Dermis microvascular lymphatic vessel endothelial cell (primary cell): ENCODE data around the gene AMACR. TPM values are rescaled to one million over a fixed set of nuclear protein-coding genes. Genes with fewer than 3 reads are reported as not detected.
"Not testable (repeated sequence)": the region's sequence is repeated elsewhere in the genome, so short reads cannot be mapped to it uniquely, and the experiment has no call there.

Source experiments
- DNase-seq, 2 donors: peaks; one replicate each; pipeline versions ENCODE4 v3.0.0 to v3.0.0-alpha.2; 2010; ENCODE audit warnings: low read depth in 2 of 2
- total RNA-seq: library from RNA; depleted of rRNA; stranded (reverse); fragments of >200 nt; gene quantifications from 2 replicates; pipeline ENCODE4 v1.2.1, GENCODE V29; 2014

AMACR gene
- total RNA-seq, 1 donor from 2014 or later: 6.9 TPM

GRCh38 chr5:34037726-34038125 is 29.9 kb upstream of the AMACR start:
- no peak for DNase-seq

GRCh38 chr5:34035756-34036155 is 27.9 kb upstream of the AMACR start:
- DNase-seq: no peak

GRCh38 chr5:34034534-34035327 is 26.9 kb upstream of the AMACR start:
- no peak for DNase-seq

- DNase-seq: no peak
Measured at GRCh38 chr5:34031966-34032365, 24.1 kb upstream of the AMACR start.

- no peak for DNase-seq
Measured at GRCh38 chr5:34031117-34031516, 23.3 kb upstream of the AMACR start.

- DNase-seq: not testable (repeated sequence)
Measured at GRCh38 chr5:34030585-34030984, 22.7 kb upstream of the AMACR start.

GRCh38 chr5:34030048-34030447 is 22.2 kb upstream of the AMACR start:
- no peak for DNase-seq

- DNase-seq: no peak
Measured at GRCh38 chr5:34028349-34028748, 20.5 kb upstream of the AMACR start.

GRCh38 chr5:34026089-34026761 is 18.4 kb upstream of the AMACR start:
- DNase-seq: no peak

GRCh38 chr5:34022121-34022705 is 14.4 kb upstream of the AMACR start:
- DNase-seq: peak in 1 of 2 donors; percentile 14

GRCh38 chr5:34021334-34021733 is 13.5 kb upstream of the AMACR start:
- DNase-seq: no peak

- no peak for DNase-seq
Measured at GRCh38 chr5:34020726-34021125, 12.9 kb upstream of the AMACR start.

- DNase-seq: no peak
Measured at GRCh38 chr5:34017254-34017653, 9.4 kb upstream of the AMACR start.

GRCh38 chr5:34016750-34017149 is 8.9 kb upstream of the AMACR start:
- DNase-seq: no peak

GRCh38 chr5:34016222-34016621 is 8.4 kb upstream of the AMACR start:
- no peak for DNase-seq

GRCh38 chr5:34015120-34015822 is 7.4 kb upstream of the AMACR start:
- DNase-seq: no peak

- no peak for DNase-seq
Measured at GRCh38 chr5:34014626-34015025, 6.8 kb upstream of the AMACR start.

GRCh38 chr5:34013547-34013946 is 5.7 kb upstream of the AMACR start:
- no peak for DNase-seq

GRCh38 chr5:34012791-34013190 is 4.9 kb upstream of the AMACR start:
- peak; percentile 15 to 39 for DNase-seq

GRCh38 chr5:34011536-34011935 is 3.7 kb upstream of the AMACR start:
- no peak for DNase-seq

GRCh38 chr5:34010146-34010545 is 2.3 kb upstream of the AMACR start:
- DNase-seq: not testable (repeated sequence)

GRCh38 chr5:34009610-34010009 is 1.8 kb upstream of the AMACR start:
- DNase-seq: no peak
